ENCODE data around the gene C1orf105. TPM values are rescaled to one million over a fixed set of nuclear protein-coding genes. Genes with fewer than 3 reads are reported as not detected.

C1orf105 gene
- polyA plus RNA-seq, 1 of the 3 experiments (the other 2 are of a cell fraction), result not detected

DNA sequence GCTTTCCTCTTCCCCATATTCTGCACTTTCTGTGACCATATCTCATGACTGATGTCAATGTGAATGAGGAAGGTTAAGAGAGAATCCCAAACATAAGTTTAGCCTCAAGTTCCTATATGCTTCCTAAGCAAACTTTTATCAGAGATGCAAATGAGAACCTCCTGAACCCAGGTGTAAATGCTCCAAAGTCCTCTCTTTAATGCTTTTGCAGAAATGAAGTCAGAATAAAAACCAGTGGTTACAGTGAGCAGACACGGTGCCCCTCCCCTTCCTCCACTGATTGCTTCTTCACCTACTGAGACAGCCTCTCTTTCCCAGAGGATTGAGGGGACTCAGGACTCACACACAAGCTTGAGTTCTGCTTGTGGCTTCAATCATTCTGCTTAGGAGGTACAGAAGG is 35.0 kb downstream of the C1orf105 start (continued):
- no peak for TF ChIP-seq CHD2 (IDR thresholded peaks at IDR 0.05; ENCODE audit: low read length, partially characterized antibody)
- TF ChIP-seq GABPA (IDR thresholded peaks at IDR 0.05; ENCODE audit: low read depth), result no peak
- TF ChIP-seq SIN3A (IDR thresholded peaks at IDR 0.05; ENCODE audit: borderline replicate concordance, low read depth, low read length), result no peak
- TF ChIP-seq, protein P1, sequence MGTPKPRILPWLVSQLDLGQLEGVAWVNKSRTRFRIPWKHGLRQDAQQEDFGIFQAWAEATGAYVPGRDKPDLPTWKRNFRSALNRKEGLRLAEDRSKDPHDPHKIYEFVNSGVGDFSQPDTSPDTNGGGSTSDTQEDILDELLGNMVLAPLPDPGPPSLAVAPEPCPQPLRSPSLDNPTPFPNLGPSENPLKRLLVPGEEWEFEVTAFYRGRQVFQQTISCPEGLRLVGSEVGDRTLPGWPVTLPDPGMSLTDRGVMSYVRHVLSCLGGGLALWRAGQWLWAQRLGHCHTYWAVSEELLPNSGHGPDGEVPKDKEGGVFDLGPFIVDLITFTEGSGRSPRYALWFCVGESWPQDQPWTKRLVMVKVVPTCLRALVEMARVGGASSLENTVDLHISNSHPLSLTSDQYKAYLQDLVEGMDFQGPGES (IDR thresholded peaks at IDR 0.05; ENCODE audit: low read depth, low read length), result no peak
- no peak for TF ChIP-seq EZH2phosphoT487 (IDR thresholded peaks at IDR 0.05; ENCODE audit: borderline replicate concordance, low read depth)
- TF ChIP-seq NRF1 (IDR thresholded peaks at IDR 0.05; ENCODE audit: low read depth, low read length), result no peak
- TF ChIP-seq MXI1 (IDR thresholded peaks at IDR 0.05; ENCODE audit: low read depth, low read length), result no peak
- TF ChIP-seq POLR2AphosphoS5 (IDR thresholded peaks at IDR 0.05; ENCODE audit: low read depth, low read length), result no peak
- TF ChIP-seq, protein P2, sequence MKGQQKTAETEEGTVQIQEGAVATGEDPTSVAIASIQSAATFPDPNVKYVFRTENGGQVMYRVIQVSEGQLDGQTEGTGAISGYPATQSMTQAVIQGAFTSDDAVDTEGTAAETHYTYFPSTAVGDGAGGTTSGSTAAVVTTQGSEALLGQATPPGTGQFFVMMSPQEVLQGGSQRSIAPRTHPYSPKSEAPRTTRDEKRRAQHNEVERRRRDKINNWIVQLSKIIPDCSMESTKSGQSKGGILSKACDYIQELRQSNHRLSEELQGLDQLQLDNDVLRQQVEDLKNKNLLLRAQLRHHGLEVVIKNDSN (IDR thresholded peaks at IDR 0.05; ENCODE audit: borderline replicate concordance, low read depth), result no peak
- no peak for TF ChIP-seq RXRA (IDR thresholded peaks at IDR 0.05; ENCODE audit: borderline replicate concordance, low read depth)
- no peak for TF ChIP-seq FOXJ3 (CRISPR knock-in tag; IDR thresholded peaks at IDR 0.05)

DNA sequence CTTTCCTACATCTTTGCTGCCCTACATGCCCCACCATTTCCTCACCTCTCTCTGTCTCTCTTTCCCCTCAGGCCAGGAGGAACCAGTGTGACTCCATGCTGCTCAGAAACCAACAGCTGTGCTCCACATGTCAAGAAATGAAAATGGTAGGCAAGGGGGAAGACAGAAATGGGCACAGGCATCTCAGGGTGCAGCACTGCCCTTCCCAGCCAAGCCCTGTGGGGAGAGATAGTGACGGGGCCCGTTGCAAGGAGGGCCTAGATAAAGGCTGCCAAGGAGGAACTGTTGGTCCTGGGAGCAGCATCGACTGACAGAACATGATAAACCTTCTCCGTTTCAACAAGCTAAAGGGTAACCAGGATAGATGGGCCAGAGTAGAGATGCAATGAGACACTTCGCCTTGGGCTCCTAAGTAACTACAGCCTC is 35.9 kb downstream of the C1orf105 start:
- Histone ChIP-seq H3F3A (replicated peaks; ENCODE audit: insufficient read depth) (no peaks in the 10 kb centered on the region), H2AFZ (ENCODE audit: low read depth) (no peak overlapping the region), H4K20me1 (ENCODE audit: insufficient read depth) (no peaks in the 10 kb centered on the region), H3K4me3 (ENCODE audit: low read depth in 2 of 2, low read length in 1 of 2) (no peak overlapping the region), H3K27ac (ENCODE audit: low read depth in 2 of 2, low read length in 1 of 2) (no peak overlapping the region), H3K9me3 (no peaks in the 10 kb centered on the region), H3K9ac (no peak overlapping the region), H3K4me2 (no peak overlapping the region), H3K9me2 (no peaks in the 10 kb centered on the region), H3K36me3 (replicated peaks in 1 of 2; ENCODE audit: control insufficient read depth in 1 of 2, insufficient read depth in 2 of 2, low read length in 1 of 2) (no peaks in the 10 kb centered on the region), H3K4me1 (ENCODE audit: control insufficient read depth in 1 of 2, insufficient read depth in 2 of 2, low read depth in 1 of 2, low read length in 1 of 2) (peaks cover 0 to 5% of the 10 kb centered on the region in 2 experiments; a peak in 2 of 4 replicates), H3K79me2 (ENCODE audit: insufficient read depth) (no peaks in the 10 kb centered on the region), H3K27me3 (ENCODE audit: insufficient read depth) (no peaks in the 10 kb centered on the region)
- POLR2A ChIA-PET, result no interaction called here
- no peak for DNase-seq
- TF ChIP-seq FOXM1 (IDR thresholded peaks at IDR 0.05; ENCODE audit: low read depth) (no peak), GABPA (IDR thresholded peaks at IDR 0.05; ENCODE audit: low read depth) (no peak), FOXJ3 (CRISPR knock-in tag; IDR thresholded peaks at IDR 0.05) (no peak), ELF1 (IDR thresholded peaks at IDR 0.05) (no peak), GATA2 (CRISPR knock-in tag; IDR thresholded peaks at IDR 0.05) (no peak), NFIC (IDR thresholded peaks at IDR 0.05; ENCODE audit: borderline replicate concordance) (no peak)
- TF ChIP-seq, protein P3, sequence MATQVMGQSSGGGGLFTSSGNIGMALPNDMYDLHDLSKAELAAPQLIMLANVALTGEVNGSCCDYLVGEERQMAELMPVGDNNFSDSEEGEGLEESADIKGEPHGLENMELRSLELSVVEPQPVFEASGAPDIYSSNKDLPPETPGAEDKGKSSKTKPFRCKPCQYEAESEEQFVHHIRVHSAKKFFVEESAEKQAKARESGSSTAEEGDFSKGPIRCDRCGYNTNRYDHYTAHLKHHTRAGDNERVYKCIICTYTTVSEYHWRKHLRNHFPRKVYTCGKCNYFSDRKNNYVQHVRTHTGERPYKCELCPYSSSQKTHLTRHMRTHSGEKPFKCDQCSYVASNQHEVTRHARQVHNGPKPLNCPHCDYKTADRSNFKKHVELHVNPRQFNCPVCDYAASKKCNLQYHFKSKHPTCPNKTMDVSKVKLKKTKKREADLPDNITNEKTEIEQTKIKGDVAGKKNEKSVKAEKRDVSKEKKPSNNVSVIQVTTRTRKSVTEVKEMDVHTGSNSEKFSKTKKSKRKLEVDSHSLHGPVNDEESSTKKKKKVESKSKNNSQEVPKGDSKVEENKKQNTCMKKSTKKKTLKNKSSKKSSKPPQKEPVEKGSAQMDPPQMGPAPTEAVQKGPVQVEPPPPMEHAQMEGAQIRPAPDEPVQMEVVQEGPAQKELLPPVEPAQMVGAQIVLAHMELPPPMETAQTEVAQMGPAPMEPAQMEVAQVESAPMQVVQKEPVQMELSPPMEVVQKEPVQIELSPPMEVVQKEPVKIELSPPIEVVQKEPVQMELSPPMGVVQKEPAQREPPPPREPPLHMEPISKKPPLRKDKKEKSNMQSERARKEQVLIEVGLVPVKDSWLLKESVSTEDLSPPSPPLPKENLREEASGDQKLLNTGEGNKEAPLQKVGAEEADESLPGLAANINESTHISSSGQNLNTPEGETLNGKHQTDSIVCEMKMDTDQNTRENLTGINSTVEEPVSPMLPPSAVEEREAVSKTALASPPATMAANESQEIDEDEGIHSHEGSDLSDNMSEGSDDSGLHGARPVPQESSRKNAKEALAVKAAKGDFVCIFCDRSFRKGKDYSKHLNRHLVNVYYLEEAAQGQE (IDR thresholded peaks at IDR 0.05; ENCODE audit: low read depth, low read length), result no peak
- WGBS (ENCODE audit: low lambda C conversion rate), result 66% methylated on average over 5 of the region's 5 CpGs
- CTCF ChIA-PET, result interaction anchor here (0.5 to 1.9 kb wide), 7 partner anchors 10 to 454 kb away, joined by 3 to 6 read pairs (median 4); partner anchors contain the start of gene PIGC

All from SK-N-SH (cell line).